Psoas muscle (tissue), 8 donors: ENCODE data around the gene KLF13. TPM values are rescaled to one million over a fixed set of nuclear protein-coding genes. Genes with fewer than 3 reads are reported as not detected.

Experiments
- ATAC-seq, 4 donors: fragments of 200-7000 bp; cut with Tn5 transposase; one replicate each; pipeline ENCODE4 v1.9.1; 2020; ENCODE audit warnings: moderate library complexity in 3 of 4, mild to moderate bottlenecking in 2 of 4
- DNase-seq, 2 donors: peaks; one replicate each; pipeline ENCODE4 v3.0.0-alpha.2; 2020
- H3K27ac ChIP-seq: fragments of 200-600 bp; one replicate; pipeline ENCODE4 v1.8.0; 2022
- H3K27me3 ChIP-seq, 3 donors: fragments of 200-600 bp in 1 of 3; one replicate each; pipeline versions ENCODE4 v1.6.1 to v1.8.0; 2013 to 2022; ENCODE audit warnings: low read length in 2 of 3, mild to moderate bottlenecking in 2 of 3, moderate library complexity in 1 of 3; ENCODE audit not compliant: insufficient read depth in 3 of 3
- H3K36me3 ChIP-seq, 2 donors: fragments of 200-600 bp in 1 of 2; one replicate each; pipeline versions ENCODE4 v1.6.1 to v1.8.0; 2013 to 2022; ENCODE audit warnings: low read depth in 1 of 2, mild to moderate bottlenecking in 1 of 2, moderate library complexity in 1 of 2; ENCODE audit not compliant: insufficient read depth in 1 of 2
- H3K4me1 ChIP-seq: fragments of 200-600 bp; one replicate; pipeline ENCODE4 v1.8.0; 2022
- H3K4me3 ChIP-seq: fragments of 200-600 bp; one replicate; pipeline ENCODE4 v1.8.0; 2022; ENCODE audit warnings: mild to moderate bottlenecking
- H3K9me3 ChIP-seq: fragments of 200-600 bp; one replicate; pipeline ENCODE4 v1.8.0; 2022
- CTCF ChIP-seq: fragments of 200-600 bp; IDR thresholded peaks from one replicate; pipeline ENCODE4 v1.8.0; 2022; ENCODE audit warnings: antibody characterized with exemption
- WGBS, 3 donors: extraction: QIAGEN DNeasy Blood & Tissue Kit; methylation state at CpG; one replicate each; pipeline versions ENCODE4 v1.1.6 to v1.1.7; 2013; 5-methylcytosine and 5-hydroxymethylcytosine counted together
- intact Hi-C, 2 donors: fragments of 100-400 bp; cut with DNase I; formaldehyde crosslinking; loops; one replicate each; pipeline versions ENCODE4 v1.11.0 to v1.14.2; 2022
- polyA plus RNA-seq, 3 donors: library from polyadenylated mRNA; stranded (reverse); fragments of 200-250 nt; gene quantifications; one replicate each; pipeline ENCODE4 v1.2.3, GENCODE V29; 2013
- total RNA-seq, 4 donors: library from RNA; stranded (reverse); fragmentation: NEBNext Ultra II Directional in 2 of 4; extraction: Animal tissue kit (Norgen Biotek cat#: 25700) in 2 of 4; gene quantifications; one replicate each; pipeline versions ENCODE4 v1.2.1 to v1.2.4, GENCODE V29; 2021 to 2023
- donor health status: healthy with polysubstance abuse.
- donor health status: DM: no; HTN: no; CAD: no; lungs with moderate emphysema.
- donor health status: Bipolar disorder and iron deficiency.
- donor health status: healthy.
- donor health status: DM: yes; HTN: yes; CAD: no.
- donor health status: DM: no; HTN: no; CAD: no.
- donor health status: DM: no; HTN: no; CAD: no.
- donor health status: DM: yes; HTN: yes; CAD: no.

Gene KLF13
- total and polyA plus RNA-seq, 7 donors, result 11.9 to 45.6 (median 24.5) TPM

- no peak for ATAC-seq
- 32 to 50% (median 33%) methylated on average over 10 of the region's 10 CpGs for WGBS, 3 donors
- H3K9me3 ChIP-seq, result no peaks in the 10 kb centered on the region
- intact Hi-C loops, result no loop called here
- TF ChIP-seq CTCF, result no peak
- no peaks in the 10 kb centered on the region for H3K27me3 ChIP-seq
- H3K4me3 ChIP-seq, result peak overlapping the region; percentile 79
- H3K36me3 ChIP-seq, result no peaks in the 10 kb centered on the region
- H3K27ac ChIP-seq, result peak overlapping the region; percentile 97
- H3K4me1 ChIP-seq, result peaks cover 50% of the 10 kb centered on the region
- no peak for DNase-seq
Measured at GRCh38 chr15:31330111-31330785, 3.6 kb downstream of the KLF13 start.

- TF ChIP-seq CTCF, result no peak
- Histone ChIP-seq H3K9me3 (no peaks in the 10 kb centered on the region), H3K4me1 (peaks cover 53% of the 10 kb centered on the region), H3K36me3 (no peaks in the 10 kb centered on the region), H3K27me3 (no peaks in the 10 kb centered on the region), H3K27ac (peak overlapping the region; percentile 97), H3K4me3 (no peak overlapping the region)
- intact Hi-C loops, result no loop called here
- ATAC-seq (no peak), DNase-seq (peak in 1 of 2 donors; percentile 59)
- WGBS, 3 donors, result 34 to 40% (median 36%) methylated on average over 4 of the region's 4 CpGs
Measured at GRCh38 chr15:31330836-31331235, 4.2 kb downstream of the KLF13 start.

- no peaks in the 10 kb centered on the region for H3K27me3 ChIP-seq
- intact Hi-C loops, result no loop called here
- no peak for TF ChIP-seq CTCF
- no peaks in the 10 kb centered on the region for H3K9me3 ChIP-seq
- peaks cover 58% of the 10 kb centered on the region for H3K4me1 ChIP-seq
- no peak overlapping the region for H3K27ac ChIP-seq
- ATAC-seq, result no peak
- no peaks in the 10 kb centered on the region for H3K36me3 ChIP-seq
- no peak overlapping the region for H3K4me3 ChIP-seq
- WGBS, 3 donors, result 83 to 89% (median 83%) methylated on average over 5 of the region's 5 CpGs
- DNase-seq, result no peak
Measured at GRCh38 chr15:31331389-31331788, 4.8 kb downstream of the KLF13 start.

- ATAC-seq (no peak), DNase-seq (no peak)
- Histone ChIP-seq H3K36me3 (no peaks in the 10 kb centered on the region), H3K4me1 (peaks cover 66% of the 10 kb centered on the region), H3K27me3 (no peaks in the 10 kb centered on the region), H3K4me3 (no peak overlapping the region), H3K27ac (no peak overlapping the region), H3K9me3 (no peaks in the 10 kb centered on the region)
- intact Hi-C loops, result no loop called here
- TF ChIP-seq CTCF, result no peak
- WGBS, 3 donors, result 57 to 81% (median 61%) methylated on average over 9 of the region's 9 CpGs
Measured at GRCh38 chr15:31332020-31332680, 5.5 kb downstream of the KLF13 start.
